Activated T-cell treated with anti-CD3 and anti-CD28 coated beads, Interleukin-2, amount 50 U/mL, for 1 hour (primary cell): ENCODE results near the gene CADM2.

ENCODE experiments used
- DNase-seq: peaks from one replicate; pipeline ENCODE4 v3.0.0-alpha.2; 2020

Gene CADM2

GRCh38 chr3:85342915-85343314 is 384.1 kb downstream of the CADM2 start:
- no peak for DNase-seq

- no peak for DNase-seq
Measured at GRCh38 chr3:85355572-85355971, 396.8 kb downstream of the CADM2 start.

- no peak for DNase-seq
Measured at GRCh38 chr3:85360742-85361387, 402.1 kb downstream of the CADM2 start.

- no peak for DNase-seq
Measured at GRCh38 chr3:85364296-85364909, 405.6 kb downstream of the CADM2 start.

- no peak for DNase-seq
Measured at GRCh38 chr3:85370341-85370740, 411.6 kb downstream of the CADM2 start.

- DNase-seq = no peak
Measured at GRCh38 chr3:85376131-85376530, 417.3 kb downstream of the CADM2 start.

- no peak for DNase-seq
Measured at GRCh38 chr3:85377115-85377514, 418.3 kb downstream of the CADM2 start.

GRCh38 chr3:85384372-85384771 is 425.6 kb downstream of the CADM2 start:
- DNase-seq = no peak

- DNase-seq = no peak
Measured at GRCh38 chr3:85387913-85388505, 429.2 kb downstream of the CADM2 start.

- DNase-seq = no peak
Measured at GRCh38 chr3:85394424-85394823, 435.6 kb downstream of the CADM2 start.

- DNase-seq = no peak
Measured at GRCh38 chr3:85397434-85397833, 438.6 kb downstream of the CADM2 start.

GRCh38 chr3:85426121-85426520 is 467.3 kb downstream of the CADM2 start:
- no peak for DNase-seq

GRCh38 chr3:85427467-85427866 is 468.7 kb downstream of the CADM2 start:
- no peak for DNase-seq

- no peak for DNase-seq
Measured at GRCh38 chr3:85432081-85432480, 473.3 kb downstream of the CADM2 start.

- no peak for DNase-seq
Measured at GRCh38 chr3:85433319-85433718, 474.5 kb downstream of the CADM2 start.

GRCh38 chr3:85455561-85456200 is 496.9 kb downstream of the CADM2 start:
- no peak for DNase-seq

GRCh38 chr3:85474241-85474640 is 515.5 kb downstream of the CADM2 start:
- no peak for DNase-seq

GRCh38 chr3:85475346-85475745 is 516.6 kb downstream of the CADM2 start:
- DNase-seq = no peak

- DNase-seq = no peak
Measured at GRCh38 chr3:85476891-85477495, 518.2 kb downstream of the CADM2 start.

GRCh38 chr3:85481411-85482212 is 522.8 kb downstream of the CADM2 start:
- DNase-seq = no peak

GRCh38 chr3:85482213-85482490 is 523.4 kb downstream of the CADM2 start:
- DNase-seq = no peak

GRCh38 chr3:85483986-85484385 is 525.2 kb downstream of the CADM2 start:
- DNase-seq = no peak

- no peak for DNase-seq
Measured at GRCh38 chr3:85487375-85487774, 528.6 kb downstream of the CADM2 start.
